Upper lobe of right lung (tissue), 1 donor: ENCODE data around the gene CMIP. TPM values are rescaled to one million over a fixed set of nuclear protein-coding genes. Genes with fewer than 3 reads are reported as not detected.

Source experiments
- ATAC-seq: fragments of 200-7000 bp; cut with Tn5 transposase; one replicate; pipeline ENCODE4 v1.9.1; 2020; ENCODE audit warnings: mild to moderate bottlenecking, moderate library complexity
- DNase-seq: peaks from one replicate; pipeline ENCODE4 v3.0.0-alpha.2; 2020
- H3K27ac ChIP-seq: fragments of 200-600 bp; one replicate; pipeline ENCODE4 v1.8.0; 2022
- H3K27me3 ChIP-seq: fragments of 200-600 bp; one replicate; pipeline ENCODE4 v1.8.0; 2022; ENCODE audit warnings: mild to moderate bottlenecking
- H3K36me3 ChIP-seq: fragments of 200-600 bp; one replicate; pipeline ENCODE4 v1.8.0; 2022
- H3K4me1 ChIP-seq: fragments of 200-600 bp; one replicate; pipeline ENCODE4 v1.8.0; 2022
- H3K4me3 ChIP-seq: fragments of 200-600 bp; one replicate; pipeline ENCODE4 v1.8.0; 2022; ENCODE audit warnings: mild to moderate bottlenecking
- H3K9me3 ChIP-seq: fragments of 200-600 bp; one replicate; pipeline ENCODE4 v1.8.0; 2022
- intact Hi-C: fragments of 100-400 bp; cut with DNase I; formaldehyde crosslinking; loops from one replicate; pipeline ENCODE4 v1.11.0; 2022
- total RNA-seq: library from RNA; stranded (reverse); fragmentation: NEBNext Ultra II Directional; extraction: Animal tissue kit (Norgen Biotek cat#: 25700); gene quantifications from one replicate; pipeline ENCODE4 v1.2.1, GENCODE V29; 2021
- TF ChIP-seq, protein P1 (sequence below): fragments of 200-600 bp; IDR thresholded peaks from one replicate; pipeline ENCODE4 v1.8.0; 2022; ENCODE audit warnings: antibody characterized with exemption
- donor health status: DM: no; HTN: yes; CAD: no; lungs with severe emphysema.

Gene CMIP
- total RNA-seq, 1 donor from 2014 or later: 73.8 TPM

- Histone ChIP-seq H3K27ac (no peak overlapping the region), H3K4me1 (peaks cover 57% of the 10 kb centered on the region), H3K36me3 (no peaks in the 10 kb centered on the region), H3K9me3 (no peaks in the 10 kb centered on the region), H3K4me3 (no peak overlapping the region), H3K27me3 (no peaks in the 10 kb centered on the region)
- intact Hi-C loops: no loop called here
- peak; percentile 40 for DNase-seq
- no peak for ATAC-seq
- TF ChIP-seq, protein P1, sequence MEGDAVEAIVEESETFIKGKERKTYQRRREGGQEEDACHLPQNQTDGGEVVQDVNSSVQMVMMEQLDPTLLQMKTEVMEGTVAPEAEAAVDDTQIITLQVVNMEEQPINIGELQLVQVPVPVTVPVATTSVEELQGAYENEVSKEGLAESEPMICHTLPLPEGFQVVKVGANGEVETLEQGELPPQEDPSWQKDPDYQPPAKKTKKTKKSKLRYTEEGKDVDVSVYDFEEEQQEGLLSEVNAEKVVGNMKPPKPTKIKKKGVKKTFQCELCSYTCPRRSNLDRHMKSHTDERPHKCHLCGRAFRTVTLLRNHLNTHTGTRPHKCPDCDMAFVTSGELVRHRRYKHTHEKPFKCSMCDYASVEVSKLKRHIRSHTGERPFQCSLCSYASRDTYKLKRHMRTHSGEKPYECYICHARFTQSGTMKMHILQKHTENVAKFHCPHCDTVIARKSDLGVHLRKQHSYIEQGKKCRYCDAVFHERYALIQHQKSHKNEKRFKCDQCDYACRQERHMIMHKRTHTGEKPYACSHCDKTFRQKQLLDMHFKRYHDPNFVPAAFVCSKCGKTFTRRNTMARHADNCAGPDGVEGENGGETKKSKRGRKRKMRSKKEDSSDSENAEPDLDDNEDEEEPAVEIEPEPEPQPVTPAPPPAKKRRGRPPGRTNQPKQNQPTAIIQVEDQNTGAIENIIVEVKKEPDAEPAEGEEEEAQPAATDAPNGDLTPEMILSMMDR: no peak
Measured at GRCh38 chr16:81546781-81547180, 102.2 kb downstream of the CMIP start.

DNA sequence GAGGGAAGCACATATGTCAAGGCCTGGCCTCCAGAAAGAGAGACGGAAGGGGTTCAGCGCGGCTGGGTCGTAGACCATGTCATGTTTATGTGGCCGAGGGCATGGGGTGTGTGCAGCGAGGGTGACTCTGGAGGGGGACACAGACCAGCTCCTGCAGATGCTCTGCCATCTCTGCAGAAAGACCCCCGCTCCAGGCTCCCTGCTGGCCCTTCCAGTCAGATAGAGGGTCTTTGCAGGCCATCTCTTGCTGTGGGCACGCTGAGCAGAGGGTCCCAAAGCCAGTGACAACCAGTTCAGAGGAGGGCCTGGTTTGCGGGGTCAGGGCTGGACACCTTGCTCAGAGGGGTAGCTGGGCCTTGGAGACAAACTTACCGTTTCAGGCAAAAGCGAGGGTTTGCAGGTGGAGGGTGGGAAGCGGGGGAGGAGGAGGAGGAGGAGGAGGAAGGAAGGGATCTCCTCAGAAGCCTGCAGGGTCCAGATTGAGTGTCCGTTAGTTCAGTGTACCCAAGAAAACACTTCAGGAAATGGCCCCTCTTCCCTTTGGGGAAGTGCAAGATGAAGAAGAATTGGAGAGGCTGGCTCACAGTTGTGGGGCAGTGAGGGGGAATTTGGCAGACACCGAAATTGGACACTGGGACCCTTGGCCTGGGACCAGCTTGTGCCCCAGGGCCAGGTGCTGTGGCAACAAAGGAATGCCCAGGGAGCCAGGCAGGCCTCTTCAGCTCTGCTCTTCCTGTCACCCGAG lies 102.8 kb downstream of the CMIP start:
- peak; percentile 46 for DNase-seq
- H3K4me3 ChIP-seq: no peak overlapping the region
- TF ChIP-seq, protein P1: no peak
- H3K27ac ChIP-seq: no peak overlapping the region
- ATAC-seq: no peak
- intact Hi-C loops: no loop called here
- no peaks in the 10 kb centered on the region for H3K9me3 ChIP-seq
- no peaks in the 10 kb centered on the region for H3K36me3 ChIP-seq
- H3K4me1 ChIP-seq: peaks cover 53% of the 10 kb centered on the region
- no peaks in the 10 kb centered on the region for H3K27me3 ChIP-seq

GRCh38 chr16:81547939-81548216 lies 103.3 kb downstream of the CMIP start:
- H3K4me3 ChIP-seq: no peak overlapping the region
- intact Hi-C loops: no loop called here
- H3K4me1 ChIP-seq: peaks cover 51% of the 10 kb centered on the region
- no peaks in the 10 kb centered on the region for H3K36me3 ChIP-seq
- H3K9me3 ChIP-seq: no peaks in the 10 kb centered on the region
- ATAC-seq (no peak), DNase-seq (no peak)
- H3K27me3 ChIP-seq: no peaks in the 10 kb centered on the region
- TF ChIP-seq, protein P1: no peak
- H3K27ac ChIP-seq: no peak overlapping the region

GRCh38 chr16:81548551-81548875 lies 103.9 kb downstream of the CMIP start:
- DNase-seq (no peak), ATAC-seq (no peak)
- TF ChIP-seq, protein P1: no peak
- H3K4me3 ChIP-seq: no peak overlapping the region
- no peaks in the 10 kb centered on the region for H3K36me3 ChIP-seq
- intact Hi-C loops: no loop called here
- no peaks in the 10 kb centered on the region for H3K27me3 ChIP-seq
- no peak overlapping the region for H3K27ac ChIP-seq
- peaks cover 51% of the 10 kb centered on the region for H3K4me1 ChIP-seq
- no peaks in the 10 kb centered on the region for H3K9me3 ChIP-seq

- no peak overlapping the region for H3K4me3 ChIP-seq
- DNase-seq: no peak
- intact Hi-C loops: no loop called here
- no peaks in the 10 kb centered on the region for H3K36me3 ChIP-seq
- H3K27me3 ChIP-seq: no peaks in the 10 kb centered on the region
- TF ChIP-seq, protein P1: no peak
- H3K9me3 ChIP-seq: no peaks in the 10 kb centered on the region
- H3K4me1 ChIP-seq: peaks cover 51% of the 10 kb centered on the region
- ATAC-seq: no peak
- H3K27ac ChIP-seq: no peak overlapping the region
Measured at GRCh38 chr16:81548876-81549546, 104.4 kb downstream of the CMIP start.
